ENCODE results near the gene FBXO17.

The FBXO17 gene

DNA sequence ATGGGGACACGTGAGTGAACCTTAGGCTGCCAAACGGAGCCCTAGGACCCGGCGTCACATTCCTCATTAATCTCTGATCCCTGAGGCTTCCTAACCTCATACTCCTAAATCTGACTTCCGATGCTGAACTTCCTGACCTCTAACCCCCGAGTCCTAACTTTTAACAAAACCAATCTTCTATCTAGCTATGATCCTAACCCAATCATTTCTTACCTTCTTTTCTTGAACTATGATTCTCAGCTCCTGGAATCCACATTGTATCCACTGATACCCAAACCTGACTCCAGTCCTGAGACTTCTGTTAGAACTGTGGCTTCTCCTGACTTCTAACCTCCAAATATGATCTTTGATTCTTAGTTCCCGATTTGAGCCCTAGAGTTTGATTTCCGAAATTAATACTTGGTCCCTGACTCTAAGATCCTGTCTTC is 75.3 kb downstream of the FBXO17 start:
- DNase-seq (ENCODE audit: low spot score): no peak
- in situ Hi-C loops (cut with MboI; ENCODE audit: low sequenced_read_pairs, unreplicated experiment): no loop called here
- TF ChIP-seq, protein P1, sequence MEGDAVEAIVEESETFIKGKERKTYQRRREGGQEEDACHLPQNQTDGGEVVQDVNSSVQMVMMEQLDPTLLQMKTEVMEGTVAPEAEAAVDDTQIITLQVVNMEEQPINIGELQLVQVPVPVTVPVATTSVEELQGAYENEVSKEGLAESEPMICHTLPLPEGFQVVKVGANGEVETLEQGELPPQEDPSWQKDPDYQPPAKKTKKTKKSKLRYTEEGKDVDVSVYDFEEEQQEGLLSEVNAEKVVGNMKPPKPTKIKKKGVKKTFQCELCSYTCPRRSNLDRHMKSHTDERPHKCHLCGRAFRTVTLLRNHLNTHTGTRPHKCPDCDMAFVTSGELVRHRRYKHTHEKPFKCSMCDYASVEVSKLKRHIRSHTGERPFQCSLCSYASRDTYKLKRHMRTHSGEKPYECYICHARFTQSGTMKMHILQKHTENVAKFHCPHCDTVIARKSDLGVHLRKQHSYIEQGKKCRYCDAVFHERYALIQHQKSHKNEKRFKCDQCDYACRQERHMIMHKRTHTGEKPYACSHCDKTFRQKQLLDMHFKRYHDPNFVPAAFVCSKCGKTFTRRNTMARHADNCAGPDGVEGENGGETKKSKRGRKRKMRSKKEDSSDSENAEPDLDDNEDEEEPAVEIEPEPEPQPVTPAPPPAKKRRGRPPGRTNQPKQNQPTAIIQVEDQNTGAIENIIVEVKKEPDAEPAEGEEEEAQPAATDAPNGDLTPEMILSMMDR (IDR thresholded peaks at IDR 0.05; ENCODE audit: borderline replicate concordance, control extremely low read depth, extremely low read depth, insufficient read depth, missing control alignments): no peak

DNA sequence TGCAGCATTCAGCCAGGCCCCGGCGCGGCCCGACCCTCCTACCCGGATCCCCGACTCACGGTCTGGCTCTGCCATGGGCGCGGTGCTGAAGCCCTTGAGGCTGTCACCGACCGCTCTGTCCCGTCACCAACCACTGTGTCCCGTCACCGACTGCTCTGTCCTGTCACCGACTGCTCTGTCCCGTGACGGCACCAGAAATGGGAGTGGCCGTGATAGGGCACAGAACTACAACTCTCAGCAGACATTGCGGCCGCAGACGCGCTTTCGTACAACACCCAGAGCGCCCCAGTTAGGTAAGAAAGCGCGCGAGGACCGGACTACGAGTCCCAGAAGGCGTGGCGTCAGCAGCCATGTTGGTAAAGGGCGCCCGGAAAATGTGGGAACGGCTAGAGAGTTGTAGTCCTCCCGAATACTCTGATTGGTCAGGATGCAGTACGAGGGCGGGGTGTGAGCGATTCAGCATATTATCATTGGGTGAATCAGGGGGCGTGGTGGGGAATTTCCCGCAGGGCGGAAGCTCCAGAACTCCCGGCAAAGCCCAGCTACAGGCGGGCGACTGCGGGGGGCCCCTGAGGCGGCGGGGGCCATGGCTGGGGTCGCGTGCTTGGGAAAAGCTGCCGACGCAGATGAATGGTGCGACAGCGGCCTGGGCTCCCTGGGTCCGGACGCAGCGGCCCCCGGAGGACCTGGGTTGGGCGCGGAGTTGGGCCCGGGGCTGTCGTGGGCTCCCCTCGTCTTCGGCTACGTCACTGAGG is 75.9 kb downstream of the FBXO17 start, which contains the start of the genes NFKBIB and SIRT2:
Gene NFKBIB, plus strand, starts transcription at position 523 of the 755 bp plus-strand sequence. Its CDS starts 64 bp downstream, at position 587.
Gene SIRT2, minus strand, starts transcription at position 172 of the 755 bp plus-strand sequence. Its CDS starts 97 bp downstream, at position 75.
- DNase-seq (ENCODE audit: low spot score): peak; percentile 99
- in situ Hi-C loops (cut with MboI; ENCODE audit: low sequenced_read_pairs, unreplicated experiment): no loop called here
- TF ChIP-seq, protein P1 (IDR thresholded peaks at IDR 0.05; ENCODE audit: borderline replicate concordance, control extremely low read depth, extremely low read depth, insufficient read depth, missing control alignments): no peak

DNA sequence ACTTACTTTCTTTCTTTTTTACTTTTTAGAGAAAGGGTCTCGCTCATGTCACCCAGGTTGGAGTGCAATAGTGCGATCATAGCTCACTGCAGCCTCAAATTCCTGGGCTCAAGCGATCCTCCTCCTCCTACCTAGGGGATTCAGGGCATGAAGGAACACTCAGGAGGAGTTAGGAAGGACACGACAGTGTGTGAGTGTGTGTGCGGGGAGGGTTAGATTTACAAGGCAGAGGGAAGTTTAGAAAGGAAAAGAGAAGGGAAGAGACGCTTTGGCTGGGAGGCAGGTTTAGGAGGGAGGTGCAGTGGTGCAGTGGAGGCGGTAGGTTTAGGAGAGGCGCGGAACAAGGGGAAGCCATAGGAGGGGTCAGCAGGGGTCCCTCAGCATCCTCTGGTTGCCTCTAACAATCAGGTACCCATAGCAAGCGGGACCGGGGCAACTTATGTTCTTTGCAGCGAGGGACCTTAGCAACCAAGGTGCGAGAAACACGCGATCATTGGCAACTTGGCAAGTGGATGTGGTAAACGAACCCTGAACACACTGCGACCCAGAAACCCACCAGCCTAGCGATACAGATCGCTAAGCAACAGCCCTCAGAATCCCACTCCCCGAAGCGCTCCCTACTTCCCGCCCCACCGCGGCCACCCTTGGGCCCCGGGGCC is 76.6 kb downstream of the FBXO17 start:
- no peak for DNase-seq (ENCODE audit: low spot score)
- TF ChIP-seq, protein P1 (IDR thresholded peaks at IDR 0.05; ENCODE audit: borderline replicate concordance, control extremely low read depth, extremely low read depth, insufficient read depth, missing control alignments): no peak
- in situ Hi-C loops (cut with MboI; ENCODE audit: low sequenced_read_pairs, unreplicated experiment): no loop called here

DNA sequence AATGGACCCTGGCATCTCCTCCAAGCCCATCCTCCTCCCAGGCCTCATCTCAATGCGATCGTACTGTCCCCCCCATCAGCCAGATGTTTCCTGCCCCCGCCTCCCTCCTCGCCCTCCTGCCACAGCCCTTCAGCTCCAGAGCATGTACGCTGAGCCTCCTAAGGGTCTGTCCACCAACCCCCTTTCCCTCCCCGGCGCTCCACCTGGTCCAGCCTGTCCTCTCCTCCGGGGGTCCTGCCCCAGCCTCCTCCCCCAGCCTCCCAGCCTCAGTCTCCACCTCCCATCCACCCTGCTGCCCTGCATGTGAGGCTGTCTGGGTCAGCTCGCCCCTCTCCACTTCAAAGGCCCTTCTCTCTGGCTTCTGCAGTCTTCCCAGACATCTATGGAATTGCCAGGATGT is 80.6 kb downstream of the FBXO17 start:
- in situ Hi-C loops (cut with MboI; ENCODE audit: low sequenced_read_pairs, unreplicated experiment): no loop called here
- TF ChIP-seq, protein P1 (IDR thresholded peaks at IDR 0.05; ENCODE audit: borderline replicate concordance, control extremely low read depth, extremely low read depth, insufficient read depth, missing control alignments): no peak
- no peak for DNase-seq (ENCODE audit: low spot score)

DNA sequence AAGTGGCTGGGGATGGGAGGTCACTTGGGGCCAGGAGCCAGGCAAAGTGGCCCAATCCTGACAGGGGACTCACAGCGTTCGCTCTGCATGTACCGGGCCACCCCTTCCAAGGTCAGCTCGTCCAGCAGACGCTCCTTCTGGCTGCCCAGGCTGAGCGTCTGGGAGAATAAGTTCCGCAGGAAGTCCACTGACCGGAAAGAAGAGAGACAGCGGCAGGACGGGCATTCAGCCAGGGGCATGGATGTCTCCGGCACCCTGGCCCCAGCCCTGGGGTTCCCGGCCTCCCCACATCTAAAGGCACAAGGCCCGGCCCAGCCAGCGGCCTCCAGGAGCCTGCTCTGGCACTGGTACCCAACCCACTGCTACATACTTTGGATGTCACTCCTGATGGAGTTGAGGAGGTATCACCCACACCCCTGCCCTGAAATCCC is 82.2 kb downstream of the FBXO17 start:
- no peak for DNase-seq (ENCODE audit: low spot score)
- TF ChIP-seq, protein P1 (IDR thresholded peaks at IDR 0.05; ENCODE audit: borderline replicate concordance, control extremely low read depth, extremely low read depth, insufficient read depth, missing control alignments): no peak
- in situ Hi-C loops (cut with MboI; ENCODE audit: low sequenced_read_pairs, unreplicated experiment): no loop called here

DNA sequence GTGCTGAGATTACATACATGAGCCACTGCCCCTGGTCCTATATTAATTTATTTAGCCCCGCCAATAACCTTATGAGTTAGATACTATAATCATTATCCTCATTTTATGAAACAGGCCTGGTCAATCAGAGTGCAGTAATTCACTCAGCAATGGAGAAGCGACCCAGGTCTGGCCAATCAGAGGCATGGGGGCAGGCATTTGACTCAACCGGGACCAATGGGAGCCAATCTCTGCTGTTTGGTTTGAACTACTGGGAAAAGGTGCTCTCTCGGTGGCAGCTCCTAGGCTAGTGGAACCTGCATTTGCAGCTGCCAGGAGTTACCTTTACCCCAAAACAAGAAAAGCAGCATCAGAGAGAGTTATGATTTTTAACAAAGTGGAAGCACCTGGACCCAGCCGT is 82.7 kb downstream of the FBXO17 start:
- no peak for DNase-seq (ENCODE audit: low spot score)
- in situ Hi-C loops (cut with MboI; ENCODE audit: low sequenced_read_pairs, unreplicated experiment): no loop called here
- TF ChIP-seq, protein P1 (IDR thresholded peaks at IDR 0.05; ENCODE audit: borderline replicate concordance, control extremely low read depth, extremely low read depth, insufficient read depth, missing control alignments): no peak

All from GM13976 (cell line).